ENCODE measurements around the gene ADARB2.

DNA sequence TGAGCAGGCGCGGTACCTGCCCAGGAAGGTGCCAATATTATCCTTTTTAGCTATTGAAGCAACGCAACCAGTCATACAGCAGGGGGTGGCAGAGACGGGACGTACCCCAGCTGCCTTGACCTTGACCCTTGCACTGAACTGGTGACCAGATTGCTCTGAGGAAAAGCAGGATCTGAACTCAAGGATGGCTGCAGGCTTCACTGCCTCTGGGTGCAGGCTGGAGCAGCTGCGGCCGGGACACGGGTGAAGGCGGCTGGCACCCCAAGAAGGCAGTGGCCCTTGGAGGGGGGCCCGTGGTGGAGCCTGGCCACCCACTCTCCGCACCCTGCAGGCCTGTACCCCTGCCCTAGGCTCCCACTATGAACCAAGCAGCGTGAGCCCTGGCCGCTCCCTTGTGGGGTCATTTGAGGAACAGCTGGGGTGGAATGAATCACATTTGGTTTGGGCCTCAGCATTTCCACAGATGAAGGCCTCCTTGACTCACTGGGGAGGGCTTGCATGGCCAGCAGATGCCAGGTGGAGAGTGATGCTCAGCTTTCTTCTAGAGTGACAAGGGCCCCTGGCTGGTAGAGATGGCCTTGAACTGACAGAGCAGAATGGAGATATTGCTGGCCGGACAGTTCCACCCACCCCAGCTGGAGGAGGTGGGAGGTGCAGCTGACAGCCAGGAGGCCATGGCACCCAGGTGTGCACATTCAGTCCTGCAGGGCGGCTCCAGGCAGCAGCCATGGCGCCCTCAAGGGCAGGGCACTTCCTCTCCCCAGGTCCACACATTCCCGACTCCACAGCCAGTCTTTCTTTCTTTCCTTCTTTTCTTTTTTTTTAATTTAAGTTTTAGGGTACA is 462.4 kb downstream of the ADARB2 start:
- TF ChIP-seq NFRKB (IDR thresholded peaks at IDR 0.05), result no peak
- TF ChIP-seq LEF1 (IDR thresholded peaks at IDR 0.05; ENCODE audit: borderline replicate concordance), result no peak
- TF ChIP-seq SP1 (IDR thresholded peaks at IDR 0.05), result no peak
- TF ChIP-seq L3MBTL2 (conservative IDR thresholded peaks at IDR 0.05), result no peak
- TF ChIP-seq, protein P1, sequence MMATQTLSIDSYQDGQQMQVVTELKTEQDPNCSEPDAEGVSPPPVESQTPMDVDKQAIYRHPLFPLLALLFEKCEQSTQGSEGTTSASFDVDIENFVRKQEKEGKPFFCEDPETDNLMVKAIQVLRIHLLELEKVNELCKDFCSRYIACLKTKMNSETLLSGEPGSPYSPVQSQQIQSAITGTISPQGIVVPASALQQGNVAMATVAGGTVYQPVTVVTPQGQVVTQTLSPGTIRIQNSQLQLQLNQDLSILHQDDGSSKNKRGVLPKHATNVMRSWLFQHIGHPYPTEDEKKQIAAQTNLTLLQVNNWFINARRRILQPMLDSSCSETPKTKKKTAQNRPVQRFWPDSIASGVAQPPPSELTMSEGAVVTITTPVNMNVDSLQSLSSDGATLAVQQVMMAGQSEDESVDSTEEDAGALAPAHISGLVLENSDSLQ (IDR thresholded peaks at IDR 0.05), result no peak

Data from HEK293T (cell line).